WTC11 (cell line): Measurements from ENCODE around the gene ARHGEF10L. TPM values are rescaled to one million over a fixed set of nuclear protein-coding genes. Genes with fewer than 3 reads are reported as not detected.
A peak's percentile ranks its signal among the peaks of the same experiment; 100 is the strongest.

Experiments used
- ATAC-seq: fragments of 200-7000 bp; cut with Tn5 transposase; 2 replicates; pipeline ENCODE4 v1.10.0; 2021; ENCODE audit warnings: mild to moderate bottlenecking, moderate library complexity
- CTCF ChIA-PET: fragments of 300-600 bp; sonication (Branson Sonifier 250); formaldehyde crosslinking; loops from one replicate; lab custom pipeline; 2021; ENCODE audit warnings: antibody characterized with exemption; lab: Charles Lee
- POLR2A ChIA-PET: fragments of 350-600 bp; sonication (Branson Sonifier 250); formaldehyde crosslinking; loops from one replicate; lab custom pipeline; 2021; ENCODE audit warnings: antibody characterized with exemption; lab: Charles Lee
- DNase-seq: peaks from one replicate; pipeline ENCODE4 v3.0.0; 2021; ENCODE audit warnings: low spot score
- H3K27ac Mint-ChIP-seq: 2 replicates; pipeline ENCODE4 v1.8.0; 2021; ENCODE audit warnings: mixed read lengths
- H3K27me3 Mint-ChIP-seq: 2 replicates; pipeline ENCODE4 v1.8.0; 2021; ENCODE audit warnings: low read depth, mild to moderate bottlenecking, moderate library complexity, mixed read lengths
- H3K36me3 Mint-ChIP-seq: 2 replicates; pipeline ENCODE4 v1.8.0; 2021; ENCODE audit warnings: mixed read lengths
- H3K4me1 Mint-ChIP-seq: 2 replicates; pipeline ENCODE4 v1.8.0; 2022; ENCODE audit warnings: mixed read lengths
- H3K4me3 Mint-ChIP-seq: 2 replicates; pipeline ENCODE4 v1.8.0; 2021; ENCODE audit warnings: mild to moderate bottlenecking, moderate library complexity, mixed read lengths
- H3K9me3 Mint-ChIP-seq: 2 replicates; pipeline ENCODE4 v1.8.0; 2021; ENCODE audit warnings: mixed read lengths
- AFF4 ChIP-seq: sonication (generic); formaldehyde crosslinking; IDR thresholded peaks from 2 replicates; pipeline ENCODE4 v1.8.1; 2023; ENCODE audit warnings: mild to moderate bottlenecking, missing genetic modification reagents, borderline replicate concordance
- CBFB ChIP-seq: sonication (generic); formaldehyde crosslinking; IDR thresholded peaks from 2 replicates; pipeline ENCODE4 v1.8.1; 2022; ENCODE audit warnings: mild to moderate bottlenecking, low read depth, missing genetic modification reagents
- E2F5 ChIP-seq: sonication (generic); formaldehyde crosslinking; IDR thresholded peaks from 2 replicates; pipeline ENCODE4 v1.8.1; 2022; ENCODE audit warnings: mild to moderate bottlenecking, moderate library complexity, missing genetic modification reagents
- EMX1 ChIP-seq: fragments of 250-450 bp; sonication (Bioruptor Pico); IDR thresholded peaks from 2 replicates; pipeline ENCODE4 v1.8.0; 2021; ENCODE audit warnings: mild to moderate bottlenecking
- ETV6 ChIP-seq: sonication (generic); formaldehyde crosslinking; IDR thresholded peaks from 2 replicates; pipeline ENCODE4 v1.8.1; 2022; ENCODE audit warnings: mild to moderate bottlenecking, missing genetic modification reagents
- GTF2I ChIP-seq: fragments of 250-450 bp; sonication (Bioruptor Pico); conservative IDR thresholded peaks from 2 replicates; pipeline ENCODE4 v1.4.0; 2021; ENCODE audit warnings: mild to moderate bottlenecking
- HMGA2 ChIP-seq: fragments of 250-450 bp; sonication (Bioruptor Pico); IDR thresholded peaks from 2 replicates; pipeline ENCODE4 v1.4.0; 2021; ENCODE audit warnings: mild to moderate bottlenecking, moderate library complexity
- JAZF1 ChIP-seq: fragments of 250-450 bp; sonication (Bioruptor Pico); IDR thresholded peaks from 2 replicates; pipeline ENCODE4 v1.9.0; 2021; ENCODE audit warnings: moderate library complexity, mild to moderate bottlenecking, inconsistent platforms
- NFYB ChIP-seq: sonication (generic); formaldehyde crosslinking; conservative IDR thresholded peaks from 2 replicates; pipeline ENCODE4 v1.8.0; 2022; ENCODE audit warnings: low read depth, missing genetic modification reagents
- PRDM15 ChIP-seq: sonication (generic); formaldehyde crosslinking; IDR thresholded peaks from 2 replicates; pipeline ENCODE4 v1.8.0; 2022; ENCODE audit warnings: missing genetic modification reagents
- PRRX2 ChIP-seq: fragments of 250-450 bp; sonication (Bioruptor Pico); IDR thresholded peaks from 2 replicates; pipeline ENCODE4 v1.8.0; 2021; ENCODE audit warnings: mild to moderate bottlenecking
- TCF7 ChIP-seq: sonication (generic); formaldehyde crosslinking; IDR thresholded peaks from 2 replicates; pipeline ENCODE4 v1.8.0; 2022; ENCODE audit warnings: mild to moderate bottlenecking, low read depth, missing genetic modification reagents, moderate library complexity
- TEAD4 ChIP-seq: sonication (generic); formaldehyde crosslinking; IDR thresholded peaks from 2 replicates; pipeline ENCODE4 v1.8.0; 2022; ENCODE audit warnings: mild to moderate bottlenecking, missing genetic modification reagents
- ZBTB21 ChIP-seq: sonication (generic); formaldehyde crosslinking; IDR thresholded peaks from 2 replicates; pipeline ENCODE4 v1.8.1; 2023; ENCODE audit warnings: mild to moderate bottlenecking, missing genetic modification reagents, borderline replicate concordance
- ZNF121 ChIP-seq: sonication (generic); formaldehyde crosslinking; IDR thresholded peaks from 2 replicates; pipeline ENCODE4 v1.8.0; 2023; ENCODE audit warnings: missing genetic modification reagents
- ZNF263 ChIP-seq: sonication (generic); formaldehyde crosslinking; IDR thresholded peaks from 2 replicates; pipeline ENCODE4 v1.8.1; 2022; ENCODE audit warnings: low read depth, mild to moderate bottlenecking, moderate library complexity, missing genetic modification reagents
- ZNF396 ChIP-seq: fragments of 250-450 bp; sonication (Bioruptor Pico); IDR thresholded peaks from 2 replicates; pipeline ENCODE4 v1.8.0; 2021; ENCODE audit warnings: mild to moderate bottlenecking, moderate library complexity, borderline replicate concordance
- ZNF425 ChIP-seq: fragments of 250-450 bp; sonication (Bioruptor Pico); conservative IDR thresholded peaks from 2 replicates; pipeline ENCODE4 v1.9.0; 2021; ENCODE audit warnings: mild to moderate bottlenecking
- total RNA-seq: library from RNA; stranded (reverse); gene quantifications from 3 replicates; pipeline ENCODE4 v1.2.3, GENCODE V29; 2021

The ARHGEF10L gene
- total RNA-seq, 1 experiment from 2014 or later: 34.4 TPM

- POLR2A ChIA-PET: no interaction called here
These were observed 5.9 kb downstream of the ARHGEF10L start for GRCh38 chr1:17545356-17545755.

More at GRCh38 chr1:17545356-17545755, 5.9 kb downstream of the ARHGEF10L start:
- ATAC-seq (no peak), DNase-seq (no peak)
- Mint-ChIP-seq H3K27ac (peak overlapping the region; percentile 88), H3K4me1 (peaks cover 78% of the 10 kb centered on the region), H3K36me3 (peaks cover 8% of the 10 kb centered on the region), H3K9me3 (peaks cover 5% of the 10 kb centered on the region), H3K4me3 (no peak overlapping the region), H3K27me3 (no peaks in the 10 kb centered on the region)
- CTCF ChIA-PET: no interaction called here
- TF ChIP-seq ZNF263 (CRISPR knock-in tag): no peak
- no peak for TF ChIP-seq E2F5 (CRISPR knock-in tag)
- no peak for TF ChIP-seq HMGA2 (CRISPR knock-in tag)
- TF ChIP-seq ZBTB21 (CRISPR knock-in tag): no peak
- no peak for TF ChIP-seq NFYB (CRISPR knock-in tag)
- no peak for TF ChIP-seq TEAD4 (CRISPR knock-in tag)
- TF ChIP-seq AFF4 (CRISPR knock-in tag): no peak
- TF ChIP-seq ZNF121 (CRISPR knock-in tag): no peak
- no peak for TF ChIP-seq ETV6 (CRISPR knock-in tag)
- TF ChIP-seq GTF2I (CRISPR knock-in tag): no peak
- no peak for TF ChIP-seq PRRX2
- TF ChIP-seq JAZF1 (CRISPR knock-in tag): no peak
- TF ChIP-seq ZNF396: no peak
- no peak for TF ChIP-seq EMX1 (CRISPR knock-in tag)
- no peak for TF ChIP-seq CBFB
- no peak for TF ChIP-seq ZNF425
- no peak for TF ChIP-seq PRDM15 (CRISPR knock-in tag)
- no peak for TF ChIP-seq TCF7 (CRISPR knock-in tag)
